Tibial artery (tissue), 4 donors: ENCODE results near the gene RAB3GAP2.
"Not testable (repeated sequence)": the region's sequence is repeated elsewhere in the genome, so short reads cannot be mapped to it uniquely, and the experiment has no call there.

Source experiments
- DNase-seq, 2 donors: peaks; one replicate each; pipeline ENCODE4 v3.0.0-alpha.2; 2019
- H3K27ac ChIP-seq, 2 donors: fragments of 200-600 bp; sonication (generic) in 1 of 2; 1 replicate in 1 of 2; 2 replicates in 1 of 2; pipeline ENCODE4 v1.5.1; 2018 to 2019; ENCODE audit warnings: mild to moderate bottlenecking in 1 of 2
- H3K27me3 ChIP-seq, 2 donors: fragments of 200-600 bp; sonication (generic) in 1 of 2; one replicate each; pipeline versions ENCODE4 v1.5.1 to v1.6.0; 2016 to 2019
- H3K36me3 ChIP-seq, 3 donors: fragments of 200-600 bp; sonication (generic) in 2 of 3; one replicate each; pipeline ENCODE4 v1.5.1; 2016 to 2019; ENCODE audit warnings: mild to moderate bottlenecking in 2 of 3
- H3K4me1 ChIP-seq, 4 donors: fragments of 200-600 bp; sonication (generic) in 2 of 4; 1 replicate in 3 of 4; 2 replicates in 1 of 4; pipeline ENCODE4 v1.5.1; 2016 to 2019
- H3K4me3 ChIP-seq, 2 donors: fragments of 200-600 bp; sonication (generic) in 1 of 2; 1 replicate in 1 of 2; 2 replicates in 1 of 2; pipeline ENCODE4 v1.5.1; 2018 to 2019; ENCODE audit warnings: mild to moderate bottlenecking in 2 of 2
- H3K9me3 ChIP-seq, 3 donors: fragments of 200-600 bp; sonication (generic) in 1 of 3; one replicate each; pipeline ENCODE4 v1.5.1; 2016 to 2019
- intact Hi-C: fragments of 100-400 bp; cut with DNase I; formaldehyde crosslinking; loops from one replicate; pipeline ENCODE4 v1.15.0; 2023; ENCODE audit warnings: low total_unique reads
- TF ChIP-seq, protein P1 (sequence below), 2 experiments: fragments of 200-600 bp in 1 of 2; fragments of 450-650 bp in 1 of 2; IDR thresholded peaks; one replicate each; pipeline ENCODE4 v1.5.1; 2017 to 2019; ENCODE audit warnings: antibody characterized with exemption in 2 of 2, mild to moderate bottlenecking in 1 of 2, moderate library complexity in 1 of 2

Gene RAB3GAP2

DNA sequence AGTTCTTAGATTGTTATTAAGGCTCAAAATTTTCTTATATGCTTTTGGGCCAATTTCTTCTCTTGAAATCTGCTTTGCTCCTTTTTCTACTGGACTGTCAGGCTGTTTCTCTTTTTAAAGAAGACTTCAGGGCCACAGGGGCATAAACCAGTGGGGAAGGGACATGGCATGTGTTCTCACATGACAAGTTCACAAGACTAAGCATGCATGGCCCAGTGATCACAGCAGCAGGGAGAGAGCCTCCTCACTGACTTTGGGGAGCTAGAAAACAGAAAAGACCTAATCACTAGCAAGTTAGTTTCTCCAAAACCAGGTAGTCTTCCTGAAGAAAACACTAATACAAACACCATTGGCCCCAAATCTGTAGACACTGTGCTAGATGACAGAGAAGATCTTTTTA, 64.8 kb downstream of the RAB3GAP2 start:
- DNase-seq: no peak

DNA sequence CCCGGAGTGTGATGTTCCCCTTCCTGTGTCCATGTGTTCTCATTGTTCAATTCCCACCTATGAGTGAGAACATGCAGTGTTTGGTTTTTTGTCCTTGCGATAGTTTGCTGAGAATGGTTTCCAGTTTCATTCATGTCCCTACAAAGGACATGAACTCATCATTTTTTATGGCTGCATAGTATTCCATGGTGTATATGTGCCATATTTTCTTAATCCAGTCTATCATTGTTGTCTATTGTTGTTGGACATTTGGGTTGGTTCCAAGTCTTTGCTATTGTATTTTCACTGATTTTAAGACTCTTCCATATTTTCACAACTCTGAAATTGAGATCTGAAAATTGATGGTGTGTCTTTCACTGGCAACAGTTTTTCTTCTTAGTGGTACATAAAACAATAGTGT, 67.5 kb downstream of the RAB3GAP2 start:
- H3K4me1 ChIP-seq, H3K9me3 ChIP-seq, H3K27ac ChIP-seq, H3K4me3 ChIP-seq, H3K27me3 ChIP-seq, DNase-seq, intact Hi-C loops: not testable (repeated sequence)
- peaks cover 46 to 67% (median 62%) of the 10 kb centered on the region in 3 donors for H3K36me3 ChIP-seq

More for the DNA sequence above, 64.8 kb downstream of the RAB3GAP2 start:
- TF ChIP-seq, protein P1, sequence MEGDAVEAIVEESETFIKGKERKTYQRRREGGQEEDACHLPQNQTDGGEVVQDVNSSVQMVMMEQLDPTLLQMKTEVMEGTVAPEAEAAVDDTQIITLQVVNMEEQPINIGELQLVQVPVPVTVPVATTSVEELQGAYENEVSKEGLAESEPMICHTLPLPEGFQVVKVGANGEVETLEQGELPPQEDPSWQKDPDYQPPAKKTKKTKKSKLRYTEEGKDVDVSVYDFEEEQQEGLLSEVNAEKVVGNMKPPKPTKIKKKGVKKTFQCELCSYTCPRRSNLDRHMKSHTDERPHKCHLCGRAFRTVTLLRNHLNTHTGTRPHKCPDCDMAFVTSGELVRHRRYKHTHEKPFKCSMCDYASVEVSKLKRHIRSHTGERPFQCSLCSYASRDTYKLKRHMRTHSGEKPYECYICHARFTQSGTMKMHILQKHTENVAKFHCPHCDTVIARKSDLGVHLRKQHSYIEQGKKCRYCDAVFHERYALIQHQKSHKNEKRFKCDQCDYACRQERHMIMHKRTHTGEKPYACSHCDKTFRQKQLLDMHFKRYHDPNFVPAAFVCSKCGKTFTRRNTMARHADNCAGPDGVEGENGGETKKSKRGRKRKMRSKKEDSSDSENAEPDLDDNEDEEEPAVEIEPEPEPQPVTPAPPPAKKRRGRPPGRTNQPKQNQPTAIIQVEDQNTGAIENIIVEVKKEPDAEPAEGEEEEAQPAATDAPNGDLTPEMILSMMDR (IDR thresholded peaks at IDR 0.05): no peak
- Histone ChIP-seq H3K4me3 (no peak overlapping the region), H3K4me1 (no peaks in the 10 kb centered on the region), H3K36me3 (peaks cover 27 to 58% (median 54%) of the 10 kb centered on the region in 3 donors), H3K9me3 (no peaks in the 10 kb centered on the region), H3K27me3 (no peaks in the 10 kb centered on the region), H3K27ac (no peak overlapping the region)
- intact Hi-C loops: no loop called here

DNA sequence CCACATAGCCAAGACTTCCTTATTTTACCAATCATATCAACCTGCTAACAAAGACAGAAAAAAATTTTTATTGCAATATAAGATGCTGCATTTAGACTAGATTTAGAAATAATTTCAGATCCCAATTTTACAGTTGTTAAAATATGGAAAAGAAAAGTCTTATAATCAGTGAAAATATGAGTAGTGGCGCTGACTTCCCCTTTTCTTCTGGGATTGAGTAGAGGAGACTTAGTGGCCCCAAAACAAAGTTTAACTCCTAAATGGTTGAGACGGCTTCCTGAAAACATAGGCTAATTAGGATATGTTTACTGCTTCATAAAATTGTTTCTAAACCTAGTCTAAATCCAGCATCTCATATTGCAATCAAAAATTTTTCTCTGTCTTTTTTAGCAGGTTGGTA, 68.4 kb downstream of the RAB3GAP2 start:
- intact Hi-C loops: no loop called here
- no peaks in the 10 kb centered on the region for H3K9me3 ChIP-seq
- no peaks in the 10 kb centered on the region for H3K4me1 ChIP-seq
- DNase-seq: no peak
- no peak overlapping the region for H3K4me3 ChIP-seq
- H3K27ac ChIP-seq: no peak overlapping the region
- TF ChIP-seq, protein P1 (IDR thresholded peaks at IDR 0.05): no peak
- peaks cover 40 to 68% (median 67%) of the 10 kb centered on the region in 3 donors for H3K36me3 ChIP-seq
- H3K27me3 ChIP-seq: no peaks in the 10 kb centered on the region

DNA sequence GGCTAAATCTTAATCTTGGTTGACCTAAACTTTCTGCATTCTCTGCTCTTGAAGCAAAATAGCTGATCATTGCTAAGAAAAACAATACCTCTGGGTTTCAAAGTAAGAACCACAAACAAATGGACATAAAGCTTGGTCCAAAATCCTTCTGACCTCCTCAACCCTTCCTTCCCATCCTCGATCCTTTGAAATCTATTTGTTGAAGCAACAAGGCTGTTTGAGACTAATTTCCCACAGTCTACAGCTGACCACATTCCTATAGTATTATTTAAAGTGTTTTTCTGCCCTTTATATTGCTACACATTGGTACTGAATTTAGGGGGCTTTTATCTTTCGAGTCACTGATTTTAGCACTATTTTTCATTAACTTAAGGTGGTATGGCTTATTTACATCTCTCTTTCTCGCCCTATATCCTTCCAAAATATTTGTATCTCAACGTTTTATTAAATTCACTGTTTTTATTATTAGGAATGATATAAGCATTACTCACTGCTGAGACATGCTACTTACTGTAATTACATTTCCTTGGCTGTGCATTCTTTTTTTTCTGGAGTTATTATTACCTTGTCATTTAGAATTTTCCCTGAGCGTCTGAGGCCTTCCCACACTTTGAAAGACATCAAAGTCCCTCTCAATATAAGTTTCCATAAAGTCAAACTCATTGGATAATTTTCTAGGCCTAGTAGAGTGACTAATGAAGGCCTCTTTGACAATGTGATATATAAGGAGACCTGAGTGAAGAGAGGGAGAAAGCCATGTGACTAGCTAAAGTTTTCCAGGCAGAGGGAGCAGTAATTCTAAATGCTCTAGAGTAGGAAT, 73.9 kb downstream of the RAB3GAP2 start:
- H3K9me3 ChIP-seq: no peaks in the 10 kb centered on the region
- intact Hi-C loops: no loop called here
- peaks cover 37 to 66% (median 54%) of the 10 kb centered on the region in 3 donors for H3K36me3 ChIP-seq
- H3K27ac ChIP-seq: no peak overlapping the region
- TF ChIP-seq, protein P1 (IDR thresholded peaks at IDR 0.05): no peak
- no peaks in the 10 kb centered on the region for H3K4me1 ChIP-seq
- no peak overlapping the region for H3K4me3 ChIP-seq
- DNase-seq: no peak
- no peaks in the 10 kb centered on the region for H3K27me3 ChIP-seq

DNA sequence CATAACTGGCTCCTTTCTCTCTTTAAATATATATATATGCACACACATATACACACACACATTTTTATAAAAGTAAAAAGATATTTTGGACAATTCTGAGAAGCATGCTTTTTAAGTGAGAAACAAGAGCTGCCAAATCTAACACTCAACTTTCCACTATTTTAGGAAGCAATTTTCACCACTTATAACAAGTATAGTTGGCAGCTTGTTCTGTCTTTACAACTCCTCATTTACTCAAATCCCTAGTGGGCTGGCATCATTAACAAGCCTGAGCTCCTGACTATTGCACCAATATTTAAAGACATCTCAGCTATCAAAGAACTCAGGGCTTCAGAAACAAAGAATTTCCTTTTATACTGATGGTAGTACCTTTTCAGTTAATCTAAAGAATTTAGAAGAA, 76.6 kb downstream of the RAB3GAP2 start:
- Histone ChIP-seq H3K4me3 (no peak overlapping the region), H3K27me3 (no peaks in the 10 kb centered on the region), H3K4me1 (no peaks in the 10 kb centered on the region), H3K27ac (no peak overlapping the region), H3K9me3 (no peaks in the 10 kb centered on the region), H3K36me3 (peaks cover 45 to 70% (median 45%) of the 10 kb centered on the region in 3 donors)
- DNase-seq: no peak
- intact Hi-C loops: no loop called here
- TF ChIP-seq, protein P1 (IDR thresholded peaks at IDR 0.05): no peak

DNA sequence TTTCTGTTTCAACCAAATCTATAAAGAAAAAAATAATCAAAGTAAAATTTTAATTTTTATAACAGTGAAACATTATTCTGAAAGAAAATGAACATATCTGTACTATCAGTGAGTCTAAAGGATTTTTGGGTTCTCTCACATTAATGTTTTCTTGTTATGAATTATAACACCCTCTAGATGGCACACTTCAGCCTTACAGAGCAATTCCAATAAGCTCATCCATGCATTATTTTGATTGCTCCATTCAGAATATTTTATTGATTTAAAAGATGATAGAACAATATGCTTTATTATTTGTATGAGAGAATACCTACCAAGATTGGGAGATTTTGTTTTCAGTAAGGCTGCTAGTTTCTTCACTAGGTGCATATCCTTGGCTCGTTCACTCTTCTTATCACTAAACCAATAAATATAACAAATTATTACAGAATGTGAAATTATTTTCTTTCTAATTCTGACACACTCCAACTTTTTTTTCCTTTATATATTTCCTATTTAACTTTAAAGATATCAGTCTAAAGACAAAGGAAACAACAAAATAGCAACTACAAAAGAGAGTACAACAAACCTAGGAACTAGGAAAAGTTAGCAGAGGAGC, 82.4 kb downstream of the RAB3GAP2 start:
- peaks cover 33 to 83% (median 42%) of the 10 kb centered on the region in 3 donors for H3K36me3 ChIP-seq
- no peaks in the 10 kb centered on the region for H3K9me3 ChIP-seq
- TF ChIP-seq, protein P1 (IDR thresholded peaks at IDR 0.05): peak in 1 of 2 experiments; percentile 34
- DNase-seq: no peak
- no peak overlapping the region for H3K27ac ChIP-seq
- intact Hi-C loops: no loop called here
- H3K27me3 ChIP-seq: no peaks in the 10 kb centered on the region
- H3K4me3 ChIP-seq: no peak overlapping the region
- H3K4me1 ChIP-seq: no peaks in the 10 kb centered on the region
